HEK293T (cell line): ENCODE measurements around the gene TGFB2.

ENCODE experiments used
- ELF4 ChIP-seq: fragments of 450-650 bp; IDR thresholded peaks from 2 replicates; pipeline ENCODE4 v1.6.1; 2017; ENCODE audit warnings: antibody characterized with exemption
- FOXA1 ChIP-seq: fragments of 450-650 bp; IDR thresholded peaks from 2 replicates; pipeline ENCODE4 v1.6.1; 2016; ENCODE audit warnings: mild to moderate bottlenecking
- FOXK2 ChIP-seq: fragments of 450-650 bp; IDR thresholded peaks from 2 replicates; pipeline ENCODE4 v1.6.1; 2016; ENCODE audit warnings: mild to moderate bottlenecking
- FOXM1 ChIP-seq: fragments of 450-650 bp; IDR thresholded peaks from 2 replicates; pipeline ENCODE4 v1.6.1; 2017; ENCODE audit warnings: mild to moderate bottlenecking, borderline replicate concordance
- NFRKB ChIP-seq: fragments of 450-650 bp; IDR thresholded peaks from 2 replicates; pipeline ENCODE4 v1.6.1; 2016; ENCODE audit warnings: mild to moderate bottlenecking, moderate library complexity

DNA sequence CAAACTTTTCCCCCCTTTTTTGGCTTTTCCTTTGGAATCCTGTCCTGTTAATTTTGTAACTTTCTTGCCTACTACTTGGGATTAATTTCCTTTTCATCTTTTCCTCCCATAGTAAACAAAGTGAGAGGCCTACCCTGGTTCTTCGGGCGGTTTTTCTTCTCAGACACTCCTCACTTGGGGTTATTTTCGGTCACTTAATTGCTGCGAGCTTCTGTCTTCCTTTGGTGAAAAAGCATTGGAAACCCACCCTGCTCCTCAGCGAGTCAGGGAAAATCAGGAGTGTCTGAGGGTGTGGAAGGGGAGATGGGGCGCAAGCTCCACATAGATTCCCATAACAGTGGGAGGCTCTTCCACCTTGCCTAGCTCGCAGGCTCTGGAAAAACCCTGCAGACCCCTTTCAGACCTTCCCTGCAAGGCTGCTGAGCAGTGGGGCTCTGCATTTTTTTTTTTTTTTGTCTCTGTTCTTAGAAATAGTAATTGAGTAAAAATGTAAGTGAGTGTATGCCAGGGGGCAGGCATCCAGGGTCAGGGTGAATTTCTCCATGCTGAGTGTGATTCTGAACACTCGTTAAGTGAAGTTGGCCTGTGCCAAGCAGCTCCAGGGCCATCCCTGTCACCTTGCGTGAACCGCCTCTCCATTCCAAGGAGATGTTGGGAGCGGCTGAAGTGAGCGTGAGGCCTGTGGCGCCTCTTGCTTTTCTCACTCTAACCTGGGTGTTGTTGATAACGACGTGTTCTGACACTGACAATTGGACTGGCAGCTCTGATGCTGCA is 20.3 kb downstream of the TGFB2 start:
- TF ChIP-seq NFRKB, result no peak
- no peak for TF ChIP-seq ELF4
- TF ChIP-seq FOXA1, result no peak
- no peak for TF ChIP-seq FOXK2
- TF ChIP-seq FOXM1, result no peak
